Erythroblast (primary cell): ENCODE results near the gene TFCP2.
"Not testable (repeated sequence)": the region's sequence is repeated elsewhere in the genome, so short reads cannot be mapped to it uniquely, and the experiment has no call there.

Source experiments
- GATA1 ChIP-seq: IDR thresholded peaks from 2 replicates; pipeline ENCODE4 v1.6.1; 2011; ENCODE audit warnings: low read depth, mild to moderate bottlenecking, control low read depth, low read length, moderate library complexity
- POLR2A ChIP-seq: IDR thresholded peaks from 2 replicates; pipeline ENCODE4 v1.6.1; 2011; ENCODE audit warnings: mild to moderate bottlenecking, low read length

- not testable (repeated sequence) for TF ChIP-seq POLR2A, GATA1
Measured at GRCh38 chr12:51078346-51078745, 94.6 kb downstream of the TFCP2 start.
